NCI-H2171 treated with DMSO at 0.1 percent for 48 hours (cell line): Measurements from ENCODE around the gene PACRG.
"Not testable (repeated sequence)": the region's sequence is repeated elsewhere in the genome, so short reads cannot be mapped to it uniquely, and the experiment has no call there.

ENCODE experiments used
- DNase-seq: peaks from one replicate; lab custom pipeline; 2025; lab: John Stamatoyannopoulos, UW

PACRG gene

GRCh38 chr6:163290545-163291274 lies 562.9 kb downstream of the PACRG start:
- no peak for DNase-seq

GRCh38 chr6:163291622-163292021 lies 563.8 kb downstream of the PACRG start:
- no peak for DNase-seq

DNA sequence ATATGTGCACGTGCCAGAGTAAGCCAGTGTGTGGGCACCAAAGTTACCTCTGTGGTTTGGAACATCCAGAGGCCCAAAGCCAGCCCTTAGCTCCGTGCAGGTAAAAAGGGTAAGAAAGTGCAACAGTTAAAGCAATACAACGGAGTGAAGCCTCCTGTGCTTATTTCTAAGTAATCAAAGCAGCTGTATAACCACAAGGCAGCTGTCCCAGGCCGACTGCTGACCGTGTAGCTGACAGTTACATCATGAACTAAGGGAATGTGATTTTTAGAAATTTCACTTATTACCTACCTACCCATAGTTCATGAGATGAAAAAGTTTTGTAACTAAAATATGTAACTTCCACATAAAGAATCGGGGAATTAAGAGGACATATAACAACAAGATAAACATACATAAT lies 565.5 kb downstream of the PACRG start:
- no peak for DNase-seq

DNA sequence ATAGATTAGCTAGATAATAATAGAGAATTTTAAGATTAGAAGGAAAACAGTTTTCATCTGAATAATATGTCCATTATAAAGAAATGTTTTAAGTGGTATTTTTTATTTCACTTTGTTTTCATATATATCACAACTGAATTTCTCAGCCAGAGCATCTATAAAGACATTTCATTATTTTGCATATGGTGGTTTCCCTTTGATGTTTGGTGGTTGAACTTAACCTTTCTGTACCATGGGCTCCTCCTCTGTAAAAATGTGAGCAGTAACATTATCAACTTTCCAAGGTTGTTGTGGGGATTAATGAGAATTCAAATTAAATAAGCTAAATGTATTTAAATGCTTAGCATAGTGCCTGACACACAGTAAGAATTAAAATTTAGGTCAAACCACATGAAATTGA lies 567.0 kb downstream of the PACRG start:
- DNase-seq, result no peak

DNA sequence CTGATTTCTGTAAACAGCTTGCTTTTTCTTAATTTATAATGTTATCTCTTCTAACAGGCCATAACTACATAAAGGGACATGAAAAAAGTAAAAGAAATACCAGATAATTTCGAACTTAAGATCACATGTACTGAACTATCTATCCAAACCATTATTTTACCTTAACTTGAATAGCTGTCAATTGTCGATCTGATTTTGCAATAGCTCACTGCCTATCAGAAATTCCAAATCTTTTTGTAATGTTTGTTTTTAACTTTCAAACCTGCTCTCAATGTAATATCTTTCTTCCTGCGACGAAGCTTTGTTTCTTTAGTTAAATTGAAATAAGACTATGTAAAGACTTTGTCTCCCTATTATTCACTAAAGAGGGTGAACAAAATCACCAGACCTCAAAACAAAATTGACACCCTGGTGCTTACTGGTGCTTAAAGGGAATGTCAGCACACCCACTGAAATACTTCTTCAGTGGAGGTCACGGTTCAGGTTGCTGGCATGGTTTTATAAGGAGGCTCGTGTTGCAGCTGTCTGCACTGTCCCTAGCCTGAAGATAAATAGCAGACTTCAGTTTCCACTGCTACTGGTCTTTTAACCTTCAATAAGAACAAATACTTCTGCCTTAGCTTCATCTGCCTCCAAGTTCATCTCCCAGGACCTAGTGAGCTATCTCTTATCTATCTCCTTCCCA lies 569.2 kb downstream of the PACRG start:
- DNase-seq, result no peak

DNA sequence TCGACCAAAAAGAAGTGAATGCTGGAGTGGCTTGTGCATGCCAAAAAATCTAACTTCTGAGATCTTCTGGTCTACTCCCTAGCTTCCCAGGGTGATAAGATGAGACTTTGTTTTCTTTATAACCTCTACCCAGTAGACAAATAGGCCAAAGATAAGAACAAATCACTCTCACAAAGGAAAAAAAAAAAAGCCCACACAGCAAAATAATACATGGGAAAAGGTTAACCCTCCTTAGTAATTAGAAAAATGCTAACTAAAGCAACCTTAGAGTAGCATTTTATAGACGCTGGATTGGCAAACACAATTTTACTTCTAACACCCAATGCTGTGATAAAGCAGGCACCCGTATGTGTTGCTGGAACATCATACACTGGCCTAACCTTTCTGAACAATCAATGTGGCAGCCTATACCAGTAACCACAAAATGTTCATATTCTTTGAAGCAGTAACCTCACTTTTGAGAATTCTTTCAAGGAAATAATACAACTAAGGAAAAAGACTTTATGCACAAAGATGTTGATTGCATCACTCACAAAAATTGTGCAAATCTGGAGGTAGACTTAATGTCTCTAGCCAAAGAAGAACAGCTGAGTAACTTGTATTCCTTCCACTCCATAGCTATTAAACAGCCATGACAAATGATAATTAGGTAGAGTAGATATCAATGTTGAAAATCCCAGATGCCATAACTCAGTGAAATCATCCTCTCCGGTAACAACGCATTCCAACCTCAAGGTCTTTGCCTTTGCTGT lies 570.5 kb downstream of the PACRG start:
- no peak for DNase-seq

- no peak for DNase-seq
Measured at GRCh38 chr6:163300838-163301237, 573.1 kb downstream of the PACRG start.

DNA sequence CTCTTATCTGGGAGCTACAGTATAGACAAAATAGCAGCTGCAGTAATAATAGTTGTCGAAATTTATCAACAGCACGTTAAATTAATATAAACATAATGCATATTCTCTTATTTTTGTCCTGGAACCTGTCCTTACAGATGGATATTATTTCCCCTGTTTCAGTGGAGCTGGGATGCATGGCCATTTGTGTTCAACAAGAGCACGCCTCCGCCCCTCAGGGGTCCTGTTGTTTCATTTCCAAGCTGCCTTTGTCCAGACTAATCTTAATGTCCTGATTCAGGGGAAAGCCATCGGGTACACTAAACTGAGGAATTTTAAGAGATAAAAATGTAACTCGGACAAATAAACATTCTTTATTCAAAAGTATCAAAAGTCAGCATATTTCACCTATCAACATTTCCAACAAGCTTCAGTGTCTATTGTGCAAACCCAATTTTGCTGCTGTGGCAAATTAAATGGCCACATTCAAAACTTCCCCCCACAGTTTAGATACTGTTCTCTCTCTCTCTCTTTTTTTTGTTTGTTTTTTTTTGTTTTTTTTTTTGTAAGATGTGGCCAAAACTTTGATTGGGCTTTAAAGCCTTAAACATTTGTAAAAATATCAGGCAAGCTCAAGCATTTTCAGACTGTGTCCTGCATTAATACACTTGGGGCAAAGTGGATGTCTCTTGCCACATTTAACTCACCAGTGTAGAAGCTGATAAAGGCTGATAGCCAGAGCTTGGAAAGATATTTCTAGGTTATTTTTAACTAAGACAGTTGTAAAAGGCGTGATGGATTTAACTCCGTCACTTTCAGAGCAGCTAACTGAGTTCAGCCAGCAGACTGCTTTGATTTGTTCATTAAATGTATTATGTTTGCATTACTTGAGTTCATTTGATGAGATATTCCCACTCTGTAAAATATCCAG lies 574.2 kb downstream of the PACRG start:
- no peak for DNase-seq

DNA sequence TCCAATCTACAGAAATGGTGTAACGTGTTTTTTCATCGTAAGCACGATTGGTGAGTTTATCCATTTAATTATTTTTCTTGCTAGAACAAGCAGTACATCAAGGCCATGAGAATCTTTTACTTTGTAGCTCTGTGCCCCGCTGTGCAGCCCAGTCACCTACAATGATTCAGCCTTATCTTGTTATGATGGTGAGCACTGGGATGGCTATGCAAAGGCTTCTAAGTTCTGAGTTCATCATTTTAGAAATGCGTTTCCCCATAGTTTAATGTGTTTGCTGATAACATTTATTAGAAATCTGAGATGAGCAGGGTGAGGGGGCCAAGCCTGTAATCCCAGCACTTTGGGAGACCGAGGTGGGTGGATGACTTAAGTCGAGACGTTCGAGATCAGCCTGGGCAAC lies 575.0 kb downstream of the PACRG start:
- DNase-seq, result no peak

DNA sequence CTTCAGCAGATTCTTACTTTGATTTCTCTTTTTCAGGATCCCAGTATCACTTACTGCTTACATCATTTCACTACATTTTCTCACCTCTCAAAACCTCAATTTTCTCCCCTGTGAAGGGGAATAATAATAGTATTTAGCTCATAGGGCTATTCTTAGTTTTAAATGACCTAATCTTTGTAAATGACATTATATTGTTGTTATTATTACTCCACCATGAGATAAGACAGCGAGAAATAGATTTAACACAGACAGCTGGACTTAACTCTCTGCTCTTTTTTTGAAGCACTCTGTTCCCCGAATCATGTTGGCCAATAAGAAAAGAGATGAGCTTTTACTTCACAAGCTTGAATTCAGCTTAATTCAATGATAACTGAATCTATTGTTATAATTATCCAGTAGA lies 578.2 kb downstream of the PACRG start:
- DNase-seq, result no peak

GRCh38 chr6:163308629-163309440 lies 581.1 kb downstream of the PACRG start:
- DNase-seq, result no peak

DNA sequence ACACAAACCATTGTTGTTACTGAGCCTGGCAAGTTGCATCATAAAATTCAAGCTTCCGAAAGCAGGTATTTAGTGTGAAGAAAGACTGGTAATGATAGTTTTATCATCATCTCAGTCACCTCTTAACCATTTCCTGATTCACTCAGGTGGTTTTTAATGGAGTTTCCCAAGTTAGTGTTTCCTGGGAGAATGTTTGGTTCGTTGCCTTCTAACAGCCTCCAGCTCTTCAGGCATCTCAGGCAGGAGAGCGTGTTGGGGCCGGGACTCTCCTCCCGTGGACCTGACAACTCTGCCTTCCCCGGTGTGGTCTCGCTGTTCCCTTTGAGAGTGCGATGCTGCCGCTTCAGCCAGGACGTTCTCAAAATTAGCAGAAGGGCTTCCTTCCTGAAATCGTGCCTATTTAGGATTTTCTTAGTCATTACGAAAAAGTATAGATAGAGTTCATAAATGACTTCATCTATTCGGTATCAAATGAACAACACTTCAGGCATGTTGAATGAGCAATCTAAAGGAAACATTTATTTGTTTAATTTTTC lies 581.8 kb downstream of the PACRG start:
- DNase-seq, result no peak

DNA sequence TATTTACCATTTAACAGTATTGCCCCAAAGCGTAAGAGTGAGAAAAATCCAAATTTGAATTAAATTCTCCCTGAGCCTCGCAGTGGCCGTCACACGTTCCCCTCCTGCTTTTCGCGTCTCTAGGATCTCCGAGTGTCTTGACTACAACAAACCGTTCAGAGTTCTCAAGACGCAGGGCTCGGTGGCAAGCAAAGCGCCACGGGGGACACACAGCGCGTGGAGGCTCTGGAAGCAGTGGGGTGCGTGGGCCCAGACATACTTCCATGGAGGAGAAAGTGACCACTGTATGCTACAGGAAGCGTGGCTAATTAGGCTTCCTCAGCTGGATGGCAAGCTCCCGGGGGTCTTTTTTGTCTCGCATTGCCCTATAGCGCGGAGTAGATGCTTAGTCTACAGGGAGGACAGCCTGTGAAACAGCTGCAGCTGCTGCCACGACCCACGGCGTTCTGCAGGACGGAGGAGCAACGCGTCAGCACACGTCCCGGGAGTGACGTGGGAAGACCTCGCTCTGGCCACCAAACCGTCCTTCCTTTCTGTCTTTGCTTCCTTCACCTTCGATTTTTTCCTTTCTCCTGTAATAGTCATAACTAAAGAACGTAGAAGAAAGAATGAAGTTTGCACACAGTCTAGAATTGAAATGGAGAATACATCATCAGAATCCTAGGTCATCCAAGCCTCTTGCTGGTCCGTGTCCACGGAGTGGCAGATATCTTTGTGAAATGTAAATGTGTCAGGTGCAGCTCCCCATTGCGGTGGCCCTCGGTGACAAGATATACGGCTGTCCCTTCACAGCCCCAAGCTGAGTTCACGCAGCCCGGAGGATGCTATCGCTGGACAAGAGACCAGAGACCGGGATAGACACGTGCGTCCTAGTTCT lies 582.6 kb downstream of the PACRG start:
- no peak for DNase-seq

DNA sequence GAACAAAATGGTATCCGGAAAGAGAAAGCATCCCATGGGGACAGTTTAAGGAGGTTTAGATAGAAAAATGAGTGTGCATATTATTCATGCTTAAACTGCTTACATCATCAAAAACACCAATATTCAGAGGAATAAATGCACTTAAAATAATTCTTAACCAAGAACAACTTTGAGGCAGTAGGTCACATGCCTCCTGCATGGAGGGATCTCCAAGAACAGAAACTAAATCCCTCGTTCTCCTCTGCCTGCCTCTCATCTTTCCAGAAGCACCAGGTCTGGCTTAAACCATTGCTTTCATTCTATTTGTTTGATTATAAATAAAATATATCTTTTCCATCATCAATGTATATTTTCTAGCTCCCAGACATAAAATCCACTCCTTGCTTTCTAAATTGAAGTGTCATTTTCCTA lies 583.2 kb downstream of the PACRG start:
- DNase-seq, result no peak

- no peak for DNase-seq
Measured at GRCh38 chr6:163311830-163312229, 584.1 kb downstream of the PACRG start.

DNA sequence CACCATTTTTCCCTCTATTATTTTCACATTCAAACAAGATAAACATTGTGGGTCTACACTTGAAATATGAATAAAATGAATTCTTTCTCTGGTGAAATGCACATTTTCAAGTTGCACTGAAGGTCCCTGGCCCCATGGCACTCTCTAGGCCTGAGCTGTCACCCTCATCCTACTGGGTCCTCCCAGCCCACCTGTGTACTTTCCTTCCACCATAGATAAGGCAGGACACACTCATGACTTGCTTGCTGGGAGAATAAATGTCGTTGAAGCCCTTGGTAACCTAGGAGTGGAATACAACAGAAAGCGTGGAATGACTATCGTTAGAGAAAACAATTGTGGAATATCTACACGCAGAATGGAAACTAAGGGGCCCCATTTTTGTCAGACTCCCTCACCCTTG lies 585.8 kb downstream of the PACRG start:
- no peak for DNase-seq

DNA sequence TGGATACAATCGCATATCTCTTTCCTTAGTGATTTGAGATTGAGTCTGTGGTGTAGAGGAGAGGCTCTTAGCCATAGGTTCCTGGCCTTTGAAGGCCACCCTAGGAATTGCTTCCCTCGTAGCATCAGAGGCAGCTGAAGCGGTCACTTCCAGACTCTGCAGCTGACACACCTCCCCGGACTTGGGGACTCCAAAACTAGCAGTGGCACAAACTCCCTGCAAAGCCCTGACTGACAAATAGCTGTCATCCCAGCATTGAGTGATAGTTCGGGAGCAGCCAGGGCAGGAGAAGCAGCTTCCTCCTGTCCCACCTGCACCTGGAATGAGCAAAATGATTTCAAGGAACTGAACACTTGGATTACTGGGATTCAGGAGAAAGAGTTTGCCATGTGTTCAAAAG lies 586.2 kb downstream of the PACRG start:
- DNase-seq, result no peak

DNA sequence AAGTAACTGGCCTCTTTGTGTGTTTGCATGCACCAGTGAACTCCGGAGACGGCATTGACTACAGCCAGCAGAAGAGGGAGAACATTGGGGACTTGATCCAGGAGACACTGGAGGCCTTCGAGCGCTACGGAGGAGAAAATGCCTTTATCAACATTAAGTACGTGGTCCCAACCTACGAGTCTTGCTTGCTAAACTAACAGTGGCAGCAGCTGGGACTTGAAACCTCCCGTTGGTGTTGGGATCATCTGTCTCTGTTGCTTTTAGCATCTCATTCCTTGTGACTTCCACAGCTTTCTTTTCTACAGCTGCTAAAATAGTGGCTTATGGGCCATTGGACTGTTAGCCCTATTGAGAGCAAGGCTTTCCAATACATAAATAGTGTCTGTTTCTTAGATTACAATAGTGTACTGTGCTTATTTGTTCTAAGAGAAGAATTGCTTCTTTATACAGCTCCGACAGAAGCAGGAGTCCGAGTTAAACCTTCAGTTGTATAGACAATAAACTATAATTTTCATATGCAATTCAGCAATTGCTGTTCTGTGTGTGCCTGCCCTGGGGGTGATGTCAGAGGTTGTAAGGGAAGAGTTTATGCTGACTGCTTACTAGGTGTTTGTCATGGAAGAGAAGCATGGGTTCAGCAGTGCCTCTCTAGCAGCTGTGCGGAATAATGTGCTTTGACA lies 587.2 kb downstream of the PACRG start:
- DNase-seq, result no peak

GRCh38 chr6:163316866-163317495 lies 589.2 kb downstream of the PACRG start:
- DNase-seq, result not testable (repeated sequence)
